ENCODE results near the gene CCDC93. TPM values are rescaled to one million over a fixed set of nuclear protein-coding genes. Genes with fewer than 3 reads are reported as not detected.

The CCDC93 gene
- total RNA-seq, 4 donors from 2014 or later, result 41.6 to 450 (median 80.7) TPM

DNA sequence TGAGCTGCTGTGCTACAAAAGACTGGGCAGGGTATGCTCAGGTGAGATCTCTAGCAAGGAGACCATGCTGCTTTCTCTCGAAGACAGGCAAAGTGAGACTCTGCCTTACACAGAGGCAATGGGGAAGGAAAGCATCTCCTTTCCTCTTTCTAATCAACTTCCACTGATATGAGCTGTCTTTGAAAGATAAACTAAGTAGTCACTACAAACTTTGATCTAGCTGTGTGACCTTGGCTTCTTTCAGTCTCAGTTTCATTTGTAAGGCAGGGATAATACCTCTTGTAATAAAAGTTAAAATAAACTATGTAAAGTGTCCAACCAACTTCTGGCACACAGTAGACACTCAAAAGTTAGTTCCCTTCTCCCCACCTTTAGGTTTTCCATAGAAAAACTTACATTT is 7.5 kb downstream of the CCDC93 start:
- no peak for TF ChIP-seq POLR2A (IDR thresholded peaks at IDR 0.05)
- TF ChIP-seq, protein P1, sequence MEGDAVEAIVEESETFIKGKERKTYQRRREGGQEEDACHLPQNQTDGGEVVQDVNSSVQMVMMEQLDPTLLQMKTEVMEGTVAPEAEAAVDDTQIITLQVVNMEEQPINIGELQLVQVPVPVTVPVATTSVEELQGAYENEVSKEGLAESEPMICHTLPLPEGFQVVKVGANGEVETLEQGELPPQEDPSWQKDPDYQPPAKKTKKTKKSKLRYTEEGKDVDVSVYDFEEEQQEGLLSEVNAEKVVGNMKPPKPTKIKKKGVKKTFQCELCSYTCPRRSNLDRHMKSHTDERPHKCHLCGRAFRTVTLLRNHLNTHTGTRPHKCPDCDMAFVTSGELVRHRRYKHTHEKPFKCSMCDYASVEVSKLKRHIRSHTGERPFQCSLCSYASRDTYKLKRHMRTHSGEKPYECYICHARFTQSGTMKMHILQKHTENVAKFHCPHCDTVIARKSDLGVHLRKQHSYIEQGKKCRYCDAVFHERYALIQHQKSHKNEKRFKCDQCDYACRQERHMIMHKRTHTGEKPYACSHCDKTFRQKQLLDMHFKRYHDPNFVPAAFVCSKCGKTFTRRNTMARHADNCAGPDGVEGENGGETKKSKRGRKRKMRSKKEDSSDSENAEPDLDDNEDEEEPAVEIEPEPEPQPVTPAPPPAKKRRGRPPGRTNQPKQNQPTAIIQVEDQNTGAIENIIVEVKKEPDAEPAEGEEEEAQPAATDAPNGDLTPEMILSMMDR (IDR thresholded peaks at IDR 0.05), result no peak
- TF ChIP-seq POLR2AphosphoS5 (IDR thresholded peaks at IDR 0.05), result no peak
- no peak for TF ChIP-seq EP300 (IDR thresholded peaks at IDR 0.05; ENCODE audit: low read depth)

DNA sequence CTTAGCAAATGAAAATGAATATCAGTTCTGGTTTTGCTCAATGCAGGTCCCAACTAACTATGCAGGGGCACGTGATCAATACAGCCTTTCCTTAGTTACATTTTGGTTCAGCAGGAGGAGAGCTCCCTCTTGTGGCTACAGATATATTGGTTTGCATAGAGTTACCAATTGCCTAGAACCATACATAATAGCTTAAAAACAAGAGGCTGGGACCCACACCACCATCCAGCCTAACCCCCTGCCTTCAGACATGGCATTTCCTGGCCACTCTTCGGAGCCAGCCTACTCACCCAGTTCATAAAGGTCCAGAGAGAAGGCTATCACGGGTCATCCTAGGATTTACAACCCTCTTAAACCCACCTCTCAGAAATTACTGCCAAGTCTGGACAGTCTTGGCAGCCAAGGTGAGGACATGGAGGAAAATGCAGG is 10.5 kb downstream of the CCDC93 start:
- WGBS, 2 donors (ENCODE audit: low coverage in 1 of 2), result 14 to 28% methylated on average over 2 to 3 of the region's 3 CpGs
- no peaks in the 10 kb centered on the region for H3K9me3 ChIP-seq
- H3K4me3 ChIP-seq, result no peak overlapping the region
- intact Hi-C loops (cut with DNase I; ENCODE audit: low total_unique reads), result loop anchor here (10.0 kb wide), 1 partner anchor 169 kb away; no protein-coding TSS in a partner anchor
- peaks cover 0 to 62% (median 31%) of the 10 kb centered on the region in 4 donors for H3K36me3 ChIP-seq
- no peak for TF ChIP-seq EP300 (IDR thresholded peaks at IDR 0.05; ENCODE audit: low read depth)
- TF ChIP-seq, protein P1 (IDR thresholded peaks at IDR 0.05), result peak; percentile 79 to 88 (median 86)
- DNase-seq, result peak; percentile 44
- in situ Hi-C loops (cut with MboI; ENCODE audit: low pct_ligation_motif_present in 1 of 4, low pct_unique_long_range_greater_than_20kb in 1 of 4, low sequenced_read_pairs in 3 of 4), result loop anchor here in 3 of 4 donors (5.0 to 10.0 kb wide), 3 partner anchors 166 to 189 kb away; partner anchors contain the start of gene DDX18 (in 1 of the 3)
- H3K27ac ChIP-seq, result no peak overlapping the region
- peaks cover 0 to 5% (median 2%) of the 10 kb centered on the region in 4 donors for H3K4me1 ChIP-seq
- no peaks in the 10 kb centered on the region for H3K27me3 ChIP-seq

More for the DNA sequence above, 7.5 kb downstream of the CCDC93 start:
- Histone ChIP-seq H3K9me3 (no peaks in the 10 kb centered on the region), H3K36me3 (peaks cover 0 to 42% (median 18%) of the 10 kb centered on the region in 4 donors), H3K27ac (no peak overlapping the region), H3K4me1 (peaks cover 0 to 8% (median 2%) of the 10 kb centered on the region in 4 donors), H3K27me3 (no peaks in the 10 kb centered on the region), H3K4me3 (no peak overlapping the region)
- in situ Hi-C loops (cut with MboI; ENCODE audit: low pct_ligation_motif_present in 1 of 4, low pct_unique_long_range_greater_than_20kb in 1 of 4, low sequenced_read_pairs in 3 of 4) (loop anchor here in 3 of 4 donors (5.0 to 10.0 kb wide), 3 partner anchors 182 to 192 kb away; partner anchors contain the start of gene DDX18 (in 1 of the 3)), intact Hi-C loops (cut with DNase I; ENCODE audit: low total_unique reads) (loop anchor here (10.0 kb wide), 1 partner anchor 172 kb away; no protein-coding TSS in a partner anchor)
- DNase-seq, result no peak
- 74% methylated on average over 1 of the region's 1 CpG; no CpG with 5 or more reads in 1 of the 2 donors for WGBS, 2 donors (ENCODE audit: low coverage in 1 of 2)

DNA sequence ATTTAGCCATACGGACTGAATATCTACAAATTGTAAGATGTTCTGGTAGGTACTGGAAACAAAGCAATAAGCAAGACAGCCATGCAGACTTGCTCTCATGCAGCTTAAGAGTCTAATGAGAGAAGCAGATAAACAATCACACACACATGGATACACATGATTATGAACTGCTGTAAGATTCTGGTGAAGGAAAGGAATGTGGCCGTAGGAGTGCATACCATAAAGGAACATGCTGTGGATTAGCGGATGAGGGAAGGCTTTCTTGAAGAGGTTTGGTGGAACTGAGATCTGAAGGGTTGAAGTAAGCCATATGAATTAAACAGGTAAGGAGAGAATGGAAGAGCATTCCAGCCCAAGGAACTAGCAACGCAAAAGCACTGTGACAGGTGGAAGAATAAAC is 13.8 kb downstream of the CCDC93 start:
- in situ Hi-C loops (cut with MboI; ENCODE audit: low pct_ligation_motif_present in 1 of 4, low pct_unique_long_range_greater_than_20kb in 1 of 4, low sequenced_read_pairs in 3 of 4) (loop anchor here in 3 of 4 donors (5.0 to 10.0 kb wide), 3 partner anchors 163 to 185 kb away; partner anchors contain the start of gene DDX18 (in 1 of the 3)), intact Hi-C loops (cut with DNase I; ENCODE audit: low total_unique reads) (loop anchor here (10.0 kb wide), 1 partner anchor 165 kb away; no protein-coding TSS in a partner anchor)
- no peak overlapping the region for H3K27ac ChIP-seq
- peaks cover 0 to 61% (median 21%) of the 10 kb centered on the region in 4 donors for H3K36me3 ChIP-seq
- no peaks in the 10 kb centered on the region for H3K9me3 ChIP-seq
- no peaks in the 10 kb centered on the region for H3K27me3 ChIP-seq
- H3K4me3 ChIP-seq, result no peak overlapping the region
- no peak for DNase-seq
- WGBS, 2 donors (ENCODE audit: low coverage in 1 of 2), result 89 to 94% methylated on average over 4 of the region's 4 CpGs
- peaks cover 0 to 5% (median 2%) of the 10 kb centered on the region in 4 donors for H3K4me1 ChIP-seq
- TF ChIP-seq EP300 (IDR thresholded peaks at IDR 0.05; ENCODE audit: low read depth) (no peak), POLR2AphosphoS5 (IDR thresholded peaks at IDR 0.05) (no peak), POLR2A (IDR thresholded peaks at IDR 0.05) (no peak)
- TF ChIP-seq, protein P1 (IDR thresholded peaks at IDR 0.05), result no peak

DNA sequence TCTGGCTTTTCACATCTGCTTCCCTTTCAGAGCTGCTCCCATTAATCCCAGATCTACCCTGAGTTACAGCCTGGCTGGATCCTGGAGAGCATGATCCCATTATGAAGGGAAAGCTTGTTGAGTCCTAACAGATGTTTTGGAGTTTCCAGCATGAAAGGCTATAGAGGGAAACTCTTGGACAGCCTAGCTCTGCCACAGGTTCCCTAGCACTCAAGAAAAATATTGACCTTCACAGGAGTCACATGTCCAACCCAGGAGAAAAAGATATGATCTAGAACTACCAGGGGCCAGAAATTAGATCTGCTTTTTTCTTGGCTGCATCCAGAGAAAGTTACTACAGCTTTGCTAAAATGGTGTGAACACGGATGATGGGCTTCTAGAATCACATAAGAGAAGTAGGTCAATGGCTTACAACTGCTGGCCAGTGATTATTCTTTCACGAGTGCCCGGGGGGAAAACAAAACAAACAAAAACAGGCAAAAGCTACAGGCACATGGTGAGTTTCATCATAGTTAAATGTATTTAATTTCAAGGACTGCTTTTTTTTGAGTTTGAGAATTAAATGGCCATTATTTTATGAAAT is 15.9 kb downstream of the CCDC93 start:
- Histone ChIP-seq H3K36me3 (peaks cover 0 to 55% (median 26%) of the 10 kb centered on the region in 4 donors), H3K27ac (no peak overlapping the region), H3K4me1 (peaks cover 0 to 2% (median under 1%) of the 10 kb centered on the region in 4 donors), H3K27me3 (no peaks in the 10 kb centered on the region), H3K4me3 (no peak overlapping the region), H3K9me3 (no peaks in the 10 kb centered on the region)
- WGBS, 2 donors (ENCODE audit: low coverage in 1 of 2), result 79 to 84% methylated on average over 3 of the region's 3 CpGs
- TF ChIP-seq, protein P1 (IDR thresholded peaks at IDR 0.05), result no peak
- TF ChIP-seq POLR2AphosphoS5 (IDR thresholded peaks at IDR 0.05) (no peak), EP300 (IDR thresholded peaks at IDR 0.05; ENCODE audit: low read depth) (no peak), POLR2A (IDR thresholded peaks at IDR 0.05) (no peak)
- no peak for DNase-seq
- in situ Hi-C loops (cut with MboI; ENCODE audit: low pct_ligation_motif_present in 1 of 4, low pct_unique_long_range_greater_than_20kb in 1 of 4, low sequenced_read_pairs in 3 of 4), result no loop called here
- intact Hi-C loops (cut with DNase I; ENCODE audit: low total_unique reads), result no loop called here
